22Rv1 (cell line): ENCODE measurements around the gene NACC1.

ENCODE experiments used
- ZFX ChIP-seq: fragments of 450-650 bp; IDR thresholded peaks from 2 replicates; pipeline ENCODE4 v1.6.1; 2017; ENCODE audit warnings: antibody characterized with exemption, borderline replicate concordance
- TF ChIP-seq, protein P1 (sequence below): fragments of 450-650 bp; IDR thresholded peaks from 2 replicates; pipeline ENCODE4 v1.5.1; 2017; ENCODE audit warnings: mild to moderate bottlenecking

DNA sequence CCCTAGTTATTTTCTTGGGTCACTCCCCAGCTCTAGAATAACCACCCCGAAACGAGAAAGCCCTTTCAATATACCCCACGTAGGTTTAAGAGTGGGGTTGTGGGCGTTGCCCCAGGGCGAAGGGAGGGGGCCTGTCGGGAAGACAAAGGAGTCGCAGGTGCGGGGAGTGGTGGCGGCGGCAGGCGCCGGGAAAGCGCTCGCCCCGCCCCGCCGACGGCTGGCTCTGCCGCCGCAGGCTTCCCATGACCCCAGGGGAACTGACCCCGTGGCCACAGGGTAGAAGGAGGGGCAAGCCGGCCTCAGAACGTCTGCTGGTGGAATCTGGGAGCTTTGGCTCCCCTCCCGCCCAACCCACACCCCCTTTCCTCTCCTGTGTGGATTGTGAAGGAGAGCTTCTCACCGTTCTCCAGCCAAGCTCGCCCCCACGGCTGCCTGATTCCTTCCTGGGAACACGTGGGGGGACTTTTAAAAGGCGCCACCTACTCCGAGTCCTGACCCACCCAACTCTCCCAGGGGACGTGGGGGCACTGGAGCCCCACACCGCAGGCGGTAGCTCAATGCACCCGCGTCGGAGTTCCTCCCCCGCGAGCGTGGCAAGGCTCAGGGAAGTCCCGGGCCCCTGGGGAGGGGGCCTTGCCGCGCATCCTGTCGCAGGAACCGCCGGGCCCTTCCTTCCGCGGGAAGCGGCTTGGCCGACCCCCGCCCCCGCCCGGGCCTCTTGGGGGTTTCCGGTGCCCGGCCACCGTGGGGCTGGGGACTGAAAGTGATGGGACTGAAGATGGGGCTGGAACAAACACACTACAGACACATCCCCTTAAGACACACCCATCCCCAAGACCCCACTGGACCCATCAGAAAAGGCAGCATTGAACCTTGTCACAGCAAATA is 37.7 kb downstream of the NACC1 start:
- TF ChIP-seq, protein P1, sequence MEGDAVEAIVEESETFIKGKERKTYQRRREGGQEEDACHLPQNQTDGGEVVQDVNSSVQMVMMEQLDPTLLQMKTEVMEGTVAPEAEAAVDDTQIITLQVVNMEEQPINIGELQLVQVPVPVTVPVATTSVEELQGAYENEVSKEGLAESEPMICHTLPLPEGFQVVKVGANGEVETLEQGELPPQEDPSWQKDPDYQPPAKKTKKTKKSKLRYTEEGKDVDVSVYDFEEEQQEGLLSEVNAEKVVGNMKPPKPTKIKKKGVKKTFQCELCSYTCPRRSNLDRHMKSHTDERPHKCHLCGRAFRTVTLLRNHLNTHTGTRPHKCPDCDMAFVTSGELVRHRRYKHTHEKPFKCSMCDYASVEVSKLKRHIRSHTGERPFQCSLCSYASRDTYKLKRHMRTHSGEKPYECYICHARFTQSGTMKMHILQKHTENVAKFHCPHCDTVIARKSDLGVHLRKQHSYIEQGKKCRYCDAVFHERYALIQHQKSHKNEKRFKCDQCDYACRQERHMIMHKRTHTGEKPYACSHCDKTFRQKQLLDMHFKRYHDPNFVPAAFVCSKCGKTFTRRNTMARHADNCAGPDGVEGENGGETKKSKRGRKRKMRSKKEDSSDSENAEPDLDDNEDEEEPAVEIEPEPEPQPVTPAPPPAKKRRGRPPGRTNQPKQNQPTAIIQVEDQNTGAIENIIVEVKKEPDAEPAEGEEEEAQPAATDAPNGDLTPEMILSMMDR, result no peak
- no peak for TF ChIP-seq ZFX
